Melanocyte of skin (primary cell): ENCODE measurements around the gene PRRX1. TPM values are rescaled to one million over a fixed set of nuclear protein-coding genes. Genes with fewer than 3 reads are reported as not detected.

Experiments used
- total RNA-seq, 2 donors: library from RNA; depleted of rRNA; stranded (reverse); fragments of >200 nt; gene quantifications; 2 replicates each; pipeline ENCODE4 v1.2.3, GENCODE V29; 2012

The PRRX1 gene
- under 1 TPM; 0.34 to 0.67 TPM for total RNA-seq

DNA sequence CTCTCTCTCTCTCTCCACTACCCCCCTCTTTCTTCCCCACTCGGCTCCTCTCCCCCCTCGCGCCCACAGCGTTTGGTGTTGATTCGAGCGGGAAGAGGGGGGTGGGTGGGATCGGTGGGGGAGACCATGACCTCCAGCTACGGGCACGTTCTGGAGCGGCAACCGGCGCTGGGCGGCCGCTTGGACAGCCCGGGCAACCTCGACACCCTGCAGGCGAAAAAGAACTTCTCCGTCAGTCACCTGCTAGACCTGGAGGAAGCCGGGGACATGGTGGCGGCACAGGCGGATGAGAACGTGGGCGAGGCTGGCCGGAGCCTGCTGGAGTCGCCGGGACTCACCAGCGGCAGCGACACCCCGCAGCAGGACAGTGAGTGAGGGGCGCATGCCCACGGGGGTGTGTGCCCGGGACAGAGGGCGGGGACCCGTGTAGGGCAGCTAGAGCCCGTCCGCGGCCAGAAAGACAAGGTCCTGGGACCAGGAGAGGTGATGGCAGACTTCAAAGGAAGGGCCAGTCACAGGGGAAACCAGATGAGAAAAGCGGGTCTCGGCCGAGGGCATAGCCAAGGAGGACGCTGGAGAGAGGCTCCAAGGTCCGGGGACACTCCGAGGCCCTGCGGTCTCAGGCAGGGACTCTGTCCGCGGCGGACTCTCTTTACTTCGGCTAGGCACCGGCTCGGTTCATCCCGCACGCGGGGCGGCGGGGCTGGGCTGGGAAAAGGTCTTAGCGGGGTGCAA, at the start of gene PRRX1:
Gene PRRX1 (plus strand): TSS at position 39 of the 735 bp plus-strand sequence. CDS start 88 bp downstream, at position 127.

Other genes starting within 250 kb of the PRRX1 start
- 1 to 10 TPM; 4.3 to 5.2 TPM for gene GORAB, start 132.0 kb upstream of the PRRX1 start, total RNA-seq